Spleen (tissue), 7 donors: ENCODE results near the gene DTNA.

Experiments used
- POLR2A ChIP-seq, 3 donors: fragments of 450-650 bp; IDR thresholded peaks; one replicate each; pipeline ENCODE4 v1.5.1; 2017; ENCODE audit warnings: antibody characterized with exemption in 3 of 3, mild to moderate bottlenecking in 1 of 3
- TF ChIP-seq, protein P1 (sequence below), 11 experiments: fragments of 200-600 bp in 7 of 11; fragments of 450-650 bp in 4 of 11; sonication (generic) in 4 of 11; IDR thresholded peaks in 8 of 11; conservative IDR thresholded peaks in 3 of 11; 1 replicate in 7 of 11; 2 replicates in 4 of 11; pipeline versions ENCODE4 v1.4.0 to v1.8.0; 2016 to 2021; ENCODE audit warnings: antibody characterized with exemption in 11 of 11, inconsistent platforms in 4 of 11, mild to moderate bottlenecking in 1 of 11
- donor health status: DM: no; HTN: no; CAD: no; lungs with moderate emphysema.
- donor health status: DM: no; HTN: no; CAD: no.
- donor health status: DM: no; HTN: no; CAD: no.

DNA sequence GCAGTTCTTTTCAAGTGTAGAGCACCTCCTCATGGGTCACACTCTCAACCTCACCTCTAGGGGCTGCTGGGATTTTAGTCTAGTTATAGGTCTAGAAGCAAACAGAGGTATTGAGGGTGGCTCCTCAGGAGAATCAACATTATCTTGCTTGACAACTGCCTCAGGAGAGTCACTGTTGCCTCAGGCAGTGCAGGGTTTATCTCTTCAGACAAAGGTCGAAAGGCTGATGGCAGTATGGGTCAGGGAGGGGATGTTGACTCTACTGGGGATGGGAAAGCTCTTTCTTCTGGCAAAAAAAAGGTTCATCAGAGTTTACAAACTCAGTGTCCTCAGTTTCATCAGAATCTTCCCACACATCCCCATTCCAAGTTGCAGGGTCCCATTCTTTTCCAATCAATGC, 24.0 kb downstream of the DTNA start:
- TF ChIP-seq, protein P1, sequence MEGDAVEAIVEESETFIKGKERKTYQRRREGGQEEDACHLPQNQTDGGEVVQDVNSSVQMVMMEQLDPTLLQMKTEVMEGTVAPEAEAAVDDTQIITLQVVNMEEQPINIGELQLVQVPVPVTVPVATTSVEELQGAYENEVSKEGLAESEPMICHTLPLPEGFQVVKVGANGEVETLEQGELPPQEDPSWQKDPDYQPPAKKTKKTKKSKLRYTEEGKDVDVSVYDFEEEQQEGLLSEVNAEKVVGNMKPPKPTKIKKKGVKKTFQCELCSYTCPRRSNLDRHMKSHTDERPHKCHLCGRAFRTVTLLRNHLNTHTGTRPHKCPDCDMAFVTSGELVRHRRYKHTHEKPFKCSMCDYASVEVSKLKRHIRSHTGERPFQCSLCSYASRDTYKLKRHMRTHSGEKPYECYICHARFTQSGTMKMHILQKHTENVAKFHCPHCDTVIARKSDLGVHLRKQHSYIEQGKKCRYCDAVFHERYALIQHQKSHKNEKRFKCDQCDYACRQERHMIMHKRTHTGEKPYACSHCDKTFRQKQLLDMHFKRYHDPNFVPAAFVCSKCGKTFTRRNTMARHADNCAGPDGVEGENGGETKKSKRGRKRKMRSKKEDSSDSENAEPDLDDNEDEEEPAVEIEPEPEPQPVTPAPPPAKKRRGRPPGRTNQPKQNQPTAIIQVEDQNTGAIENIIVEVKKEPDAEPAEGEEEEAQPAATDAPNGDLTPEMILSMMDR (IDR thresholded peaks at IDR 0.05 in 8 of 11, conservative IDR thresholded peaks at IDR 0.05 in 3 of 11): no peak
- TF ChIP-seq POLR2A (IDR thresholded peaks at IDR 0.05): no peak
